ENCODE measurements around the gene SLC66A3.

DNA sequence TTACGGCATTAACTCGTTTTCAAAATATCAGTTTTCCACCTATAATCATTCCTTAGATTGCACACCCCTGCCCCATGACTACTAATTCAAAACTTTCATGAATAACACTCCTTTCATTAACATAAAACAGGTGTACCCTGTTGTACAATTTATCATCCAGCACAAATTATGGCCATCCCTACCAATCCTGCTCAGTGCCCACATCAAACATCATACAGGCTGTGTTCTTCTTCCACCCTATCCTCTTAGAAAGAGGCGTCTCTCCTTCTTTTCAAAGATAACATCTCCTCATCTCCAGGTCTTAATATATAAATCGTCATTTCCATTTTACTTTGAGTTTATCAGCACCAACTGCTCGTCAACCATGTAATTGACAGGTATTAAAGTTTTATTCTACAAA lies 67.6 kb downstream of the SLC66A3 start:
- TF ChIP-seq CTCF (IDR thresholded peaks at IDR 0.05) (no peak), POLR2A (IDR thresholded peaks at IDR 0.05) (no peak), EP300 (IDR thresholded peaks at IDR 0.05) (no peak), POLR2AphosphoS5 (IDR thresholded peaks at IDR 0.05) (no peak)
